Neural crest cell (in vitro differentiated cells): ENCODE data around the gene DGCR6. TPM values are rescaled to one million over a fixed set of nuclear protein-coding genes. Genes with fewer than 3 reads are reported as not detected.
"Not testable (repeated sequence)": the region's sequence is repeated elsewhere in the genome, so short reads cannot be mapped to it uniquely, and the experiment has no call there.

Experiments
- DNase-seq: peaks from one replicate; pipeline ENCODE4 v3.0.0; 2021; ENCODE audit warnings: low read depth, mixed read lengths, low spot score
- H3K27ac Mint-ChIP-seq: one replicate; pipeline ENCODE4 v1.8.0; 2021; ENCODE audit warnings: mild to moderate bottlenecking, mixed read lengths; ENCODE audit not compliant: unreplicated experiment
- H3K27me3 Mint-ChIP-seq: 2 replicates; pipeline ENCODE4 v1.8.0; 2021; ENCODE audit warnings: low read depth, mild to moderate bottlenecking, mixed read lengths
- H3K36me3 Mint-ChIP-seq: 2 replicates; pipeline ENCODE4 v1.8.0; 2021; ENCODE audit warnings: low read depth, mild to moderate bottlenecking, mixed read lengths
- H3K4me1 Mint-ChIP-seq: 2 replicates; pipeline ENCODE4 v1.8.0; 2021; ENCODE audit warnings: mixed read lengths
- H3K4me3 Mint-ChIP-seq: one replicate; pipeline ENCODE4 v1.8.0; 2021; ENCODE audit warnings: mild to moderate bottlenecking, mixed read lengths
- H3K9me3 Mint-ChIP-seq: 2 replicates; pipeline ENCODE4 v1.8.0; 2021; ENCODE audit warnings: mixed read lengths
- total RNA-seq: library from RNA; stranded (reverse); gene quantifications from 2 replicates; pipeline ENCODE4 v1.2.1, GENCODE V29; 2021
- TF ChIP-seq, protein P1 (sequence below): fragments of 200-600 bp; sonication (generic); conservative IDR thresholded peaks from 2 replicates; pipeline ENCODE4 v1.5.0; 2021; ENCODE audit warnings: antibody characterized with exemption, mild to moderate bottlenecking

The DGCR6 gene
- total RNA-seq, 1 donor from 2014 or later: 4.9 TPM

DNA sequence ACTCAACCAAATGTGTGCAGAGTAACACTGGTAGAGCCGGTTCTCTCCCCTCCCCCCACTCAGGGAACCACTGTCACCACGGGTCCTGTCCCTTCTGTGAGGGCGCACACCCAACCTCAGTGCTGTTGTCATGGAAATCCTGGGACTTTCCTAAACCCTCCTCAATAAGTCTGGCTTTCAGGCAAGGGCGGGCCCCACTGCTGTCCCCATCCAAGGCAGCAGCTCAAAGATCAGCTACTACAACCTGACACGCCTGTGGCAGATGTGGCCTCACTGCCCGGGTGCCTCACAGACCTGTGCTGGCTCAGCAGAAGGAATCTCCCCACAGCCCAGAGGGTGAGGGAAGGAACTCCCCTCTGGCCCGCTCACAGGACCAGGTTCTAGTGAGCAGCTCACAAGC is 27.8 kb downstream of the DGCR6 start:
- Mint-ChIP-seq H3K4me3 (no peak overlapping the region), H3K4me1 (no peaks in the 10 kb centered on the region), H3K9me3 (no peaks in the 10 kb centered on the region), H3K27ac (no peak overlapping the region), H3K36me3 (no peaks in the 10 kb centered on the region), H3K27me3 (no peaks in the 10 kb centered on the region)
- DNase-seq: no peak
- TF ChIP-seq, protein P1, sequence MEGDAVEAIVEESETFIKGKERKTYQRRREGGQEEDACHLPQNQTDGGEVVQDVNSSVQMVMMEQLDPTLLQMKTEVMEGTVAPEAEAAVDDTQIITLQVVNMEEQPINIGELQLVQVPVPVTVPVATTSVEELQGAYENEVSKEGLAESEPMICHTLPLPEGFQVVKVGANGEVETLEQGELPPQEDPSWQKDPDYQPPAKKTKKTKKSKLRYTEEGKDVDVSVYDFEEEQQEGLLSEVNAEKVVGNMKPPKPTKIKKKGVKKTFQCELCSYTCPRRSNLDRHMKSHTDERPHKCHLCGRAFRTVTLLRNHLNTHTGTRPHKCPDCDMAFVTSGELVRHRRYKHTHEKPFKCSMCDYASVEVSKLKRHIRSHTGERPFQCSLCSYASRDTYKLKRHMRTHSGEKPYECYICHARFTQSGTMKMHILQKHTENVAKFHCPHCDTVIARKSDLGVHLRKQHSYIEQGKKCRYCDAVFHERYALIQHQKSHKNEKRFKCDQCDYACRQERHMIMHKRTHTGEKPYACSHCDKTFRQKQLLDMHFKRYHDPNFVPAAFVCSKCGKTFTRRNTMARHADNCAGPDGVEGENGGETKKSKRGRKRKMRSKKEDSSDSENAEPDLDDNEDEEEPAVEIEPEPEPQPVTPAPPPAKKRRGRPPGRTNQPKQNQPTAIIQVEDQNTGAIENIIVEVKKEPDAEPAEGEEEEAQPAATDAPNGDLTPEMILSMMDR: no peak

DNA sequence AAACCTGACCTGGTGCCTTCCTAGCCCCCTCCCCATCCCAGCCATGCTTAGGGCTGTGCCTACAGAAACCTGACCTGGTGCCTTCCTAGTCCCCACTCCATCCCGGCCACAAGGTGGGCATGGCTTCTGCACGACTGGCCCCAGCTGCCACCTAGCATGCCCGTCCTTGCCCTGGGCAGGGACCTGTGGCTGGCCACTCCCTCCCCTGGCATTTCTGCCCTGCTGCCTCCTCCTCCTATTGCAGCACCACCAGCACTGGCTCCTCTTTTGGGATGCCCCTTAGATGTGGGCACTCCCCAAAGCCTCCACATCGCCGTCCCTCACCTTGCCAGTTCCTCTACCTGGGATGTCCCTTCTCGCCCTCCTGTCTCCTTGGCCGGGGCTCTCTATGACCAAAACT is 28.6 kb downstream of the DGCR6 start:
- not testable (repeated sequence) for H3K27me3 Mint-ChIP-seq, H3K9me3 Mint-ChIP-seq, H3K4me1 Mint-ChIP-seq, DNase-seq, H3K36me3 Mint-ChIP-seq, H3K4me3 Mint-ChIP-seq, H3K27ac Mint-ChIP-seq

DNA sequence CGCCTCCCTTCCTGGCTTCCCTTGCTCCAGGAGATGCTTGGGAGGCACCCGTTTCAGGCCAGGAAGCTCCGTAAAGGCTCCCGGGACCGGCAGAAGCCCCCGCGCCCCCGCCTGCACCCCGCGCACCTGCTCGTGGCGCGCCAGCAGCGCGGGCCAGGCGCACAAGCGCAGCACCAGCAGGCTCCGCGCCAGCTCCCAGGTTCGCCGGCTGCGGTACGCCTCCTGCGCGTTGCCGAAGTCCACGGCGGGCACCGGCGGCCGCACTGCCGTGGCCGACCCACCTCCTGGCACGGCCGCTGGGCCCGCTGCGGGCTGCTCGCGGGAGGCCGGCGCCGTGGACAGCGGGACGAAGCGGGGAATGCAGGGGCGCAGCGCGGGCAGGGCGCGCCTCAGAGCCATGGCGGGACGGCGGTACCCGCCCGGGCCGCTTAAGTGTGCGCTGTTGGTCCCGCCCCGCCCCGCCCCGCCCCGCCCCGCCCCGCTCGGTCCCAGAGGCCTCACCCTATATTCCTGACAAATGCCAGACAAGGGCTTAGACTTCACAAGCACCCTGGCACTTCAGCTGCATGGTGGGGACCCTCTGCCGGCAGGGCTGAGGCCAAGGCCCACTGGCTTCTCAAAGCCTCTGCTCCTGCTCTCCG is 29.9 kb downstream of the DGCR6 start, which contains the start of gene PRODH:
Gene PRODH (minus strand): TSS at position 405 of the 641 bp plus-strand sequence. CDS start 6 bp downstream, at position 399.
- H3K27me3 Mint-ChIP-seq: no peaks in the 10 kb centered on the region
- TF ChIP-seq, protein P1: no peak
- H3K27ac Mint-ChIP-seq: no peak within 1 kb of the TSS
- H3K9me3 Mint-ChIP-seq: no peaks in the 10 kb centered on the region
- no peak for DNase-seq
- H3K36me3 Mint-ChIP-seq: no peaks in the 10 kb centered on the region
- no peaks in the 10 kb centered on the region for H3K4me1 Mint-ChIP-seq
- no peak within 1 kb of the TSS for H3K4me3 Mint-ChIP-seq

DNA sequence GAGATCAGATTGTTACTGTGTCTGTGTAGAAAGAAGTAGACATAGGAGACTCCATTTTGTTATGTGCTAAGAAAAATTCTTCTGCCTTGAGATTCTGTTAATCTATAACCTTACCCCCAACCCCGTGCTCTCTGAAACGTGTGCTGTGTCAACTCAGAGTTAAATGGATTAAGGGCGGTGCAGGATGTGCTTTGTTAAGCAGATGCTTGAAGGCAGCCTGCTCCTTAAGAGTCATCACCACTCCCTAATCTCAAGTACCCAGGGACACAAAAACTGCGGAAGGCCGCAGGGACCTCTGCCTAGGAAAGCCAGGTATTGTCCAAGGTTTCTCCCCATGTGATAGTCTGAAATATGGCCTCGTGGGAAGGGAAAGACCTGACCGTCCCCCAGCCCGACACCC is 32.6 kb downstream of the DGCR6 start:
- not testable (repeated sequence) for H3K27ac Mint-ChIP-seq

DNA sequence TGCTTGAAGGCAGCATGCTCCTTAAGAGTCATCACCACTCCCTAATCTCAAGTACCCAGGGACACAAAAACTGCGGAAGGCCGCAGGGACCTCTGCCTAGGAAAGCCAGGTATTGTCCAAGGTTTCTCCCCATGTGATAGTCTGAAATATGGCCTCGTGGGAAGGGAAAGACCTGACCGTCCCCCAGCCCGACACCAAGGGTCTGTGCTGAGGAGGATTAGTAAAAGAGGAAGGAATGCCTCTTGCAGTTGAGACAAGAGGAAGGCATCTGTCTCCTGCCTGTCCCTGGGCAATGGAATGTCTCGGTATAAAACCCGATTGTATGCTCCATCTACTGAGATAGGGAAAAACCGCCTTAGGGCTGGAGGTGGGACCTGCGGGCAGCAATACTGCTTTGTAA is 41.0 kb downstream of the DGCR6 start:
- not testable (repeated sequence) for H3K27ac Mint-ChIP-seq, H3K9me3 Mint-ChIP-seq, H3K4me3 Mint-ChIP-seq, DNase-seq, H3K4me1 Mint-ChIP-seq, H3K36me3 Mint-ChIP-seq
- H3K27me3 Mint-ChIP-seq: peaks cover 24% of the 10 kb centered on the region

More for the DNA sequence above, 32.6 kb downstream of the DGCR6 start:
- DNase-seq, H3K27me3 Mint-ChIP-seq, H3K4me3 Mint-ChIP-seq, H3K9me3 Mint-ChIP-seq, H3K36me3 Mint-ChIP-seq, H3K4me1 Mint-ChIP-seq: not testable (repeated sequence)

DNA sequence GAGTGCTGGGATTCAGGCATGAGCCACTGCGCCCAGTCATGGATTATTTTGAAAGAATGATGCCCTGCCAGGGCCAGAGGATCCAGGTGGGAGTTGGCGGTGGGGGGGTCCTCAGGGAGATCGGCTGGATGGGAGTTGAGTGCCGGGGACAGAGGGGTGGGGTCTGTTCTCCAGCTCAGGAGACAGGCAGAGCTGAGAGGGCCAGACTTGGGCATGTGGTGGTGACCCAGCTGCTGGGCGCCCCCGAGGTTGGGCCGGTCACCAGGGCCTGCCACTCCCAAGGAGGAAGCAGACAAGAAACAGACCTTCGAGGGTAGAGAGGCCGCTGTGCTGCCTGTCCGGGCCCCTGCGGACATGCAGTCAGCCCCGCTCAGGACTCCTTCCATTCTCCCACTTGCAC is 41.8 kb downstream of the DGCR6 start:
- Mint-ChIP-seq H3K9me3 (no peaks in the 10 kb centered on the region), H3K4me3 (no peak overlapping the region), H3K27ac (no peak overlapping the region), H3K27me3 (peaks cover 23% of the 10 kb centered on the region), H3K36me3 (no peaks in the 10 kb centered on the region), H3K4me1 (peaks cover 4% of the 10 kb centered on the region)
- TF ChIP-seq, protein P1: no peak
- DNase-seq: no peak

DNA sequence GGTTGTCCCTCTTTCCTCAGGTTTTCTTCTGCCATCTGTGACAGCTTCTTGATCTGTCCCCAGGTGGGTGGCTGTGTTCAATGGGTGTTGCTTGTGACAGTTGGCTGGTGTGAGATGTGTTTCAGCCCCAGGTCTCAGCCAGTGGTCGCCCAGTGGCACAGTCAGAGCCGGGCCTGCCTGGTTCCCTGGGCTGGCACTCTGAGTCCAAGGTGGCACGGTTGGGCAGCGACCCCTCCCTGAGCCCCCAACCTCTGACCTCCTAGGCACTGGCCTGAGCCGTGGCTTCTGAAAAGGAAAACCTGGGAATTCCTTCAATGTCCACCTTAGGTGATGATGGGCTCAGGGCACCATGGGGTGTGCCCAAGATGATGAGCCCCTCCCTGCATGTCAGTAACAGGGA is 44.0 kb downstream of the DGCR6 start:
- Mint-ChIP-seq H3K4me3 (no peak overlapping the region), H3K36me3 (no peaks in the 10 kb centered on the region), H3K27ac (no peak overlapping the region), H3K27me3 (peaks cover 23% of the 10 kb centered on the region), H3K9me3 (no peaks in the 10 kb centered on the region), H3K4me1 (peaks cover 4% of the 10 kb centered on the region)
- TF ChIP-seq, protein P1: no peak
- no peak for DNase-seq
